DMS 273 (cell line): ENCODE results near the gene TXNL1.

ENCODE experiments used
- DNase-seq: peaks from one replicate; lab custom pipeline; 2025; ENCODE audit not compliant: unreplicated experiment; lab: John Stamatoyannopoulos, UW

Gene TXNL1

GRCh38 chr18:56645415-56646016, 7.1 kb upstream of the TXNL1 start:
- DNase-seq = peak; percentile 59

GRCh38 chr18:56643381-56643780, 5.0 kb upstream of the TXNL1 start:
- no peak for DNase-seq

- DNase-seq = no peak
Observed at GRCh38 chr18:56641714-56642337, 3.4 kb upstream of the TXNL1 start.

GRCh38 chr18:56639571-56639970, 1.2 kb upstream of the TXNL1 start:
- DNase-seq = no peak

GRCh38 chr18:56639104-56639381, 651 bp upstream of the TXNL1 start:
- DNase-seq = peak; percentile 51

- peak; percentile 47 for DNase-seq
Observed at GRCh38 chr18:56637711-56638231, 621 bp downstream of the TXNL1 start.

- peak; percentile 18 for DNase-seq
Observed at GRCh38 chr18:56637176-56637575, 1.2 kb downstream of the TXNL1 start.

GRCh38 chr18:56635007-56635406, 3.4 kb downstream of the TXNL1 start:
- no peak for DNase-seq

- no peak for DNase-seq
Observed at GRCh38 chr18:56632070-56633022, 6.0 kb downstream of the TXNL1 start.

GRCh38 chr18:56627991-56628390, 10.4 kb downstream of the TXNL1 start:
- DNase-seq = no peak

- DNase-seq = peak; percentile 57
Observed at GRCh38 chr18:56615738-56616520, 22.5 kb downstream of the TXNL1 start.

GRCh38 chr18:56606618-56607017, 31.8 kb downstream of the TXNL1 start:
- DNase-seq = no peak

GRCh38 chr18:56598422-56598821, 40.0 kb downstream of the TXNL1 start:
- DNase-seq = no peak

GRCh38 chr18:56593906-56594305, 44.5 kb downstream of the TXNL1 start:
- no peak for DNase-seq

- DNase-seq = no peak
Observed at GRCh38 chr18:56580026-56580425, 58.4 kb downstream of the TXNL1 start.

GRCh38 chr18:56579451-56579850, 58.9 kb downstream of the TXNL1 start:
- no peak for DNase-seq

- no peak for DNase-seq
Observed at GRCh38 chr18:56576826-56577573, 61.4 kb downstream of the TXNL1 start.

GRCh38 chr18:56575819-56576663, 62.4 kb downstream of the TXNL1 start:
- peak; percentile 82 for DNase-seq

GRCh38 chr18:56574861-56575260, 63.5 kb downstream of the TXNL1 start:
- DNase-seq = no peak
